Calu3 (cell line): ENCODE results near the gene SERTAD2. TPM values are rescaled to one million over a fixed set of nuclear protein-coding genes. Genes with fewer than 3 reads are reported as not detected.

Experiments used
- BruUV-seq: library from RNA; stranded (reverse); fragments of 400-500 nt; replicated peaks from 2 replicates; lab custom pipeline; 2021; lab: Mats Ljungman, UMichigan
- CTCF ChIA-PET: fragments of 300-600 bp; sonication (Branson Sonifier 250); formaldehyde crosslinking; loops from one replicate; lab custom pipeline; 2022; ENCODE audit warnings: antibody characterized with exemption; lab: Charles Lee
- DNase-seq: peaks from one replicate; pipeline ENCODE4 v3.0.0; 2022
- H3K27ac Mint-ChIP-seq: one replicate; pipeline ENCODE4 v1.8.0; 2022; ENCODE audit warnings: mixed read lengths; ENCODE audit not compliant: unreplicated experiment
- H3K27me3 Mint-ChIP-seq: one replicate; pipeline ENCODE4 v1.8.0; 2022; ENCODE audit warnings: mixed read lengths; ENCODE audit not compliant: unreplicated experiment
- H3K36me3 Mint-ChIP-seq: one replicate; pipeline ENCODE4 v1.8.0; 2022; ENCODE audit warnings: mild to moderate bottlenecking, moderate library complexity, mixed read lengths; ENCODE audit not compliant: insufficient read depth, unreplicated experiment
- H3K4me1 Mint-ChIP-seq: one replicate; pipeline ENCODE4 v1.8.0; 2022; ENCODE audit warnings: mild to moderate bottlenecking, low read depth, mixed read lengths; ENCODE audit not compliant: unreplicated experiment
- H3K4me3 Mint-ChIP-seq: one replicate; pipeline ENCODE4 v1.8.0; 2022; ENCODE audit warnings: mild to moderate bottlenecking, low read depth, moderate library complexity, mixed read lengths; ENCODE audit not compliant: unreplicated experiment
- H3K9me3 Mint-ChIP-seq: one replicate; pipeline ENCODE4 v1.8.0; 2022; ENCODE audit warnings: low read depth, mixed read lengths; ENCODE audit not compliant: unreplicated experiment
- intact Hi-C: fragments of 100-400 bp; cut with micrococcal nuclease; formaldehyde crosslinking; loops from one replicate; pipeline ENCODE4 v1.10.0; 2022; ENCODE audit not compliant: unreplicated experiment
- total RNA-seq: library from RNA; stranded (reverse); gene quantifications from 2 replicates; pipeline ENCODE4 v1.2.3, GENCODE V29; 2022
- TF ChIP-seq, protein P1 (sequence below): fragments of 200-600 bp; IDR thresholded peaks from one replicate; pipeline ENCODE4 v1.8.0; 2022; ENCODE audit warnings: antibody characterized with exemption; ENCODE audit not compliant: unreplicated experiment

The SERTAD2 gene
- total RNA-seq, 1 experiment from 2014 or later, result 19.2 TPM

GRCh38 chr2:64643838-64644457 lies 9.8 kb downstream of the SERTAD2 start:
- no peak for DNase-seq
- intact Hi-C loops, result loop anchor here (10.0 kb wide), 1 partner anchor 191 kb away; no protein-coding TSS in a partner anchor
- TF ChIP-seq, protein P1, sequence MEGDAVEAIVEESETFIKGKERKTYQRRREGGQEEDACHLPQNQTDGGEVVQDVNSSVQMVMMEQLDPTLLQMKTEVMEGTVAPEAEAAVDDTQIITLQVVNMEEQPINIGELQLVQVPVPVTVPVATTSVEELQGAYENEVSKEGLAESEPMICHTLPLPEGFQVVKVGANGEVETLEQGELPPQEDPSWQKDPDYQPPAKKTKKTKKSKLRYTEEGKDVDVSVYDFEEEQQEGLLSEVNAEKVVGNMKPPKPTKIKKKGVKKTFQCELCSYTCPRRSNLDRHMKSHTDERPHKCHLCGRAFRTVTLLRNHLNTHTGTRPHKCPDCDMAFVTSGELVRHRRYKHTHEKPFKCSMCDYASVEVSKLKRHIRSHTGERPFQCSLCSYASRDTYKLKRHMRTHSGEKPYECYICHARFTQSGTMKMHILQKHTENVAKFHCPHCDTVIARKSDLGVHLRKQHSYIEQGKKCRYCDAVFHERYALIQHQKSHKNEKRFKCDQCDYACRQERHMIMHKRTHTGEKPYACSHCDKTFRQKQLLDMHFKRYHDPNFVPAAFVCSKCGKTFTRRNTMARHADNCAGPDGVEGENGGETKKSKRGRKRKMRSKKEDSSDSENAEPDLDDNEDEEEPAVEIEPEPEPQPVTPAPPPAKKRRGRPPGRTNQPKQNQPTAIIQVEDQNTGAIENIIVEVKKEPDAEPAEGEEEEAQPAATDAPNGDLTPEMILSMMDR, result no peak
- peak overlapping the region; percentile 97 for H3K27ac Mint-ChIP-seq
- no peaks in the 10 kb centered on the region for H3K9me3 Mint-ChIP-seq
- CTCF ChIA-PET, result interaction anchor here (0.8 to 2.9 kb wide), 12 partner anchors 8 to 269 kb away, joined by 3 to 19 read pairs (median 4); partner anchors contain the start of gene SERTAD2
- H3K36me3 Mint-ChIP-seq, result peaks cover 27% of the 10 kb centered on the region
- BruUV-seq, result TSS peak; percentile 8
- H3K4me1 Mint-ChIP-seq, result peaks cover 64% of the 10 kb centered on the region
- H3K27me3 Mint-ChIP-seq, result no peaks in the 10 kb centered on the region
- H3K4me3 Mint-ChIP-seq, result peak overlapping the region; percentile 85

DNA sequence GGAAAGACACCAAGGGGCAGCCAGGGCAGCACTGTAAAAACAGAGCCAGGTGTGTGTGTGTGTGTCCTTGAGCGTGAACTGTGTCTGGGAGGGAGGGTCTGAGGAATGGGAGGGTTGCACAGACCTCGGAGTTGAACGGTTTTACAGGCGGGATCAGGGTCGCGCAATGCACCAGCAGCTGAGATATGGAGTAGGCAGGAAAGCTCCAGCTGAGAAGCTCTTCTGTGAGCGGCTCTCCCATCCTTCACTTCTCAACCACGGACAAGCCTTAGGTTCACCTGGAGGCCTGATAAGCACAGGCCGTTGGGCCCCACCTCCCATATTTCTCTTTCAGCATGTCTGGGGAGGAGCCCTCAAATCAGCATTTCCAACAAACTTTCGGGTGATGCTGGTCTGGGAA lies 12.1 kb downstream of the SERTAD2 start:
- BruUV-seq, result no TSS peak
- CTCF ChIA-PET, result no interaction called here
- no peaks in the 10 kb centered on the region for H3K9me3 Mint-ChIP-seq
- H3K36me3 Mint-ChIP-seq, result peaks cover 27% of the 10 kb centered on the region
- no peaks in the 10 kb centered on the region for H3K27me3 Mint-ChIP-seq
- no peak overlapping the region for H3K4me3 Mint-ChIP-seq
- TF ChIP-seq, protein P1, result no peak
- no peak overlapping the region for H3K27ac Mint-ChIP-seq
- intact Hi-C loops, result loop anchor here (10.0 kb wide), 1 partner anchor 193 kb away; no protein-coding TSS in a partner anchor
- peaks cover 61% of the 10 kb centered on the region for H3K4me1 Mint-ChIP-seq
- no peak for DNase-seq

DNA sequence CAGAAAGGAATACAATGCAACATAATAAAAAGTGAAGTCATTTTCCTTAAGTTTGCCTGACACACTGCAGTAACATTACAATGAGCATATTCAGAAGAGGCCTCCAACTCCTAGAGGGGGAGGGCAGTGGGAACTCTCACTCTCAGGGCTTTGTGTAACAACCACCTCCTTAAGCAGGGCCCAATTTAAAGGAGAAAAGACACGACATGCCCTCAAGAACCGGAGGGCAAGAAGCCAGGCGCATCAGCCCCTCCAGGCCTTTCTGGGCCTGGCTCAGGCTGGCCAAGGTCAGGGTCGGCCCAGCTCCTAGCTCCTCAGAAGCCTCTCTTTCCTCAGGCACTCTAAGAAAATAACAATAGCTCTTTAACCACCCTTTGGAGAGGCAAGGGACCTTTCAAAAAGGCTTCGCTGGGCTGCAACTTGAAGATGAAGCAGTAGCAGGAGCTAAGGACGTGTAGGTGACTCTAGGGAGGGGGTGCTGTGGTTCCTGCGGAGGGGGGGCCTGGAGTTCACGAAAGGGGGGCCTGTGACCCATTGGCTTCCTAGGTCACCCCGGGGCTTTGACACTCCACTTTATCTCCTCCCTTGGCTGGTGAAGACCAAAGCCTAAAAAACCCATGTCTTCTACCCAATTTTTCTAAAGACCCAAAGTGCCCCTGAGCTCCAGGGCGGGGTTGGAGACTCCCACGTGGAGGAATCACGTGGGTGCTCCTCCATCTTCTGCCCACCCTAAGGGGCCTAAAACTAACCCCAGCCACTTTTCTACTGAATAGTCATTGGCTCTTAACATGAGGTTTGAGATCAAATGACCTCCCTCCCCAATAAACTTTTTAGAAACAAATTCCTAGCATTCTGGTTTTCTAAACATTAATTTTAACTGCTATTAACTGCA lies 13.3 kb downstream of the SERTAD2 start:
- peaks cover 39% of the 10 kb centered on the region for H3K36me3 Mint-ChIP-seq
- no TSS peak for BruUV-seq
- H3K4me1 Mint-ChIP-seq, result peaks cover 60% of the 10 kb centered on the region
- CTCF ChIA-PET, result no interaction called here
- H3K9me3 Mint-ChIP-seq, result no peaks in the 10 kb centered on the region
- no peak overlapping the region for H3K27ac Mint-ChIP-seq
- TF ChIP-seq, protein P1, result no peak
- intact Hi-C loops, result loop anchor here (10.0 kb wide), 1 partner anchor 194 kb away; no protein-coding TSS in a partner anchor
- H3K27me3 Mint-ChIP-seq, result no peaks in the 10 kb centered on the region
- H3K4me3 Mint-ChIP-seq, result no peak overlapping the region
- no peak for DNase-seq

GRCh38 chr2:64639691-64640090 lies 14.0 kb downstream of the SERTAD2 start:
- CTCF ChIA-PET, result no interaction called here
- H3K27ac Mint-ChIP-seq, result no peak overlapping the region

More at GRCh38 chr2:64639691-64640090, 14.0 kb downstream of the SERTAD2 start:
- Mint-ChIP-seq H3K36me3 (peaks cover 32% of the 10 kb centered on the region), H3K4me1 (peaks cover 53% of the 10 kb centered on the region), H3K4me3 (no peak overlapping the region), H3K27me3 (no peaks in the 10 kb centered on the region), H3K9me3 (no peaks in the 10 kb centered on the region)
- BruUV-seq, result no TSS peak
- TF ChIP-seq, protein P1, result no peak
- intact Hi-C loops, result loop anchor here (10.0 kb wide), 1 partner anchor 195 kb away; no protein-coding TSS in a partner anchor
- no peak for DNase-seq
